ENCODE measurements around the gene GRM3. TPM values are rescaled to one million over a fixed set of nuclear protein-coding genes. Genes with fewer than 3 reads are reported as not detected.

GRM3 gene
- total RNA-seq, 1 experiment from 2014 or later, result not detected

GRCh38 chr7:86788948-86789347, 145.2 kb downstream of the GRM3 start:
- H3K9me3 Mint-ChIP-seq (ENCODE audit: low read depth, unreplicated experiment), result no peaks in the 10 kb centered on the region
- H3K4me3 Mint-ChIP-seq (ENCODE audit: low read depth, unreplicated experiment), result no peak overlapping the region
- H3K27me3 Mint-ChIP-seq (ENCODE audit: unreplicated experiment), result no peaks in the 10 kb centered on the region
- no peaks in the 10 kb centered on the region for H3K4me1 Mint-ChIP-seq (ENCODE audit: low read depth, unreplicated experiment)
- H3K27ac Mint-ChIP-seq (ENCODE audit: unreplicated experiment), result no peak overlapping the region
- no peak for DNase-seq
- intact Hi-C loops (cut with micrococcal nuclease; ENCODE audit: unreplicated experiment), result no loop called here
- no peaks in the 10 kb centered on the region for H3K36me3 Mint-ChIP-seq (ENCODE audit: insufficient read depth, unreplicated experiment)
- BruUV-seq (replicated peaks), result no TSS peak
- no peak for TF ChIP-seq CTCF (IDR thresholded peaks at IDR 0.05; ENCODE audit: unreplicated experiment)
- CTCF ChIA-PET, result no interaction called here

GRCh38 chr7:86790383-86790782, 146.7 kb downstream of the GRM3 start:
- H3K27ac Mint-ChIP-seq (ENCODE audit: unreplicated experiment), result no peak overlapping the region
- no peak for DNase-seq
- H3K4me3 Mint-ChIP-seq (ENCODE audit: low read depth, unreplicated experiment), result no peak overlapping the region
- TF ChIP-seq CTCF (IDR thresholded peaks at IDR 0.05; ENCODE audit: unreplicated experiment), result no peak
- intact Hi-C loops (cut with micrococcal nuclease; ENCODE audit: unreplicated experiment), result no loop called here
- BruUV-seq (replicated peaks), result no TSS peak
- no peaks in the 10 kb centered on the region for H3K27me3 Mint-ChIP-seq (ENCODE audit: unreplicated experiment)
- no peaks in the 10 kb centered on the region for H3K4me1 Mint-ChIP-seq (ENCODE audit: low read depth, unreplicated experiment)
- H3K9me3 Mint-ChIP-seq (ENCODE audit: low read depth, unreplicated experiment), result no peaks in the 10 kb centered on the region
- no peaks in the 10 kb centered on the region for H3K36me3 Mint-ChIP-seq (ENCODE audit: insufficient read depth, unreplicated experiment)
- CTCF ChIA-PET, result no interaction called here

GRCh38 chr7:86792260-86792659, 148.6 kb downstream of the GRM3 start:
- no peak for DNase-seq
- no peak for TF ChIP-seq CTCF (IDR thresholded peaks at IDR 0.05; ENCODE audit: unreplicated experiment)
- BruUV-seq (replicated peaks), result no TSS peak
- CTCF ChIA-PET, result no interaction called here
- Mint-ChIP-seq H3K4me1 (ENCODE audit: low read depth, unreplicated experiment) (no peaks in the 10 kb centered on the region), H3K27me3 (ENCODE audit: unreplicated experiment) (no peaks in the 10 kb centered on the region), H3K27ac (ENCODE audit: unreplicated experiment) (no peak overlapping the region), H3K36me3 (ENCODE audit: insufficient read depth, unreplicated experiment) (no peaks in the 10 kb centered on the region), H3K9me3 (ENCODE audit: low read depth, unreplicated experiment) (peaks cover 3% of the 10 kb centered on the region), H3K4me3 (ENCODE audit: low read depth, unreplicated experiment) (no peak overlapping the region)
- intact Hi-C loops (cut with micrococcal nuclease; ENCODE audit: unreplicated experiment), result no loop called here

GRCh38 chr7:86793136-86793535, 149.4 kb downstream of the GRM3 start:
- CTCF ChIA-PET, result no interaction called here
- intact Hi-C loops (cut with micrococcal nuclease; ENCODE audit: unreplicated experiment), result no loop called here
- no peaks in the 10 kb centered on the region for H3K27me3 Mint-ChIP-seq (ENCODE audit: unreplicated experiment)
- no peaks in the 10 kb centered on the region for H3K36me3 Mint-ChIP-seq (ENCODE audit: insufficient read depth, unreplicated experiment)
- no TSS peak for BruUV-seq (replicated peaks)
- DNase-seq, result no peak
- no peak overlapping the region for H3K27ac Mint-ChIP-seq (ENCODE audit: unreplicated experiment)
- H3K4me1 Mint-ChIP-seq (ENCODE audit: low read depth, unreplicated experiment), result no peaks in the 10 kb centered on the region
- peaks cover 5% of the 10 kb centered on the region for H3K9me3 Mint-ChIP-seq (ENCODE audit: low read depth, unreplicated experiment)
- no peak overlapping the region for H3K4me3 Mint-ChIP-seq (ENCODE audit: low read depth, unreplicated experiment)
- no peak for TF ChIP-seq CTCF (IDR thresholded peaks at IDR 0.05; ENCODE audit: unreplicated experiment)

All from Calu3 (cell line).